Measurements from ENCODE around the gene SPDYE17.
"Not testable (repeated sequence)": the region's sequence is repeated elsewhere in the genome, so short reads cannot be mapped to it uniquely, and the experiment has no call there.

DNA sequence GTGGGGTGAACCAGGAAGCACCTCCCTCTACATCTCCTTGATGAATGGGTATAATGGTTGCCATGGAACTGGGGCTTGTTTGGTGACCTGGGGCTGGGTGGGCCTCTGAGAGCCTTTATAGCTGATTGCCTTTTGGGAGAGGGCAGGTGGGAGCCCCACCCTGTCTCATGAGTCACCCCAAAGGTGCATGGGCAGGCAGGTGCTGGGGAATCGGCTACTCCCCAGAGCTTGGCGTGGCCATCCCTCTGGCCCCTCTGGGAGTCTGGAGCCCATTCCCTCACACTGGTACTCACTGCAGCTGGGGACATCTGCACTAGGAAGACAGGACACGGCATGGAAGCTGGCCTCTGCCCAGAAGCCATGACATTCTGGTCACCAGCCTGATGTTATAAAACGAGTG, 30.4 kb upstream of the SPDYE17 start, which contains the start of gene SPDYE18:
- TF ChIP-seq, protein P1, sequence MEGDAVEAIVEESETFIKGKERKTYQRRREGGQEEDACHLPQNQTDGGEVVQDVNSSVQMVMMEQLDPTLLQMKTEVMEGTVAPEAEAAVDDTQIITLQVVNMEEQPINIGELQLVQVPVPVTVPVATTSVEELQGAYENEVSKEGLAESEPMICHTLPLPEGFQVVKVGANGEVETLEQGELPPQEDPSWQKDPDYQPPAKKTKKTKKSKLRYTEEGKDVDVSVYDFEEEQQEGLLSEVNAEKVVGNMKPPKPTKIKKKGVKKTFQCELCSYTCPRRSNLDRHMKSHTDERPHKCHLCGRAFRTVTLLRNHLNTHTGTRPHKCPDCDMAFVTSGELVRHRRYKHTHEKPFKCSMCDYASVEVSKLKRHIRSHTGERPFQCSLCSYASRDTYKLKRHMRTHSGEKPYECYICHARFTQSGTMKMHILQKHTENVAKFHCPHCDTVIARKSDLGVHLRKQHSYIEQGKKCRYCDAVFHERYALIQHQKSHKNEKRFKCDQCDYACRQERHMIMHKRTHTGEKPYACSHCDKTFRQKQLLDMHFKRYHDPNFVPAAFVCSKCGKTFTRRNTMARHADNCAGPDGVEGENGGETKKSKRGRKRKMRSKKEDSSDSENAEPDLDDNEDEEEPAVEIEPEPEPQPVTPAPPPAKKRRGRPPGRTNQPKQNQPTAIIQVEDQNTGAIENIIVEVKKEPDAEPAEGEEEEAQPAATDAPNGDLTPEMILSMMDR (IDR thresholded peaks at IDR 0.05 in 2 of 3, conservative IDR thresholded peaks at IDR 0.05 in 1 of 3; ENCODE audit: borderline replicate concordance in 1 of 3, insufficient read depth in 1 of 3, low read depth in 2 of 3, low read length in 2 of 3): not testable (repeated sequence)
- not testable (repeated sequence) for TF ChIP-seq POLR2A (IDR thresholded peaks at IDR 0.05; ENCODE audit: borderline replicate concordance, extremely low read depth, insufficient read depth, insufficient read length); JUND (IDR thresholded peaks at IDR 0.05); EGR1 (IDR thresholded peaks at IDR 0.05; ENCODE audit: low read depth); EZH2phosphoT487 (IDR thresholded peaks at IDR 0.05; ENCODE audit: borderline replicate concordance)
- TF ChIP-seq, protein P2, sequence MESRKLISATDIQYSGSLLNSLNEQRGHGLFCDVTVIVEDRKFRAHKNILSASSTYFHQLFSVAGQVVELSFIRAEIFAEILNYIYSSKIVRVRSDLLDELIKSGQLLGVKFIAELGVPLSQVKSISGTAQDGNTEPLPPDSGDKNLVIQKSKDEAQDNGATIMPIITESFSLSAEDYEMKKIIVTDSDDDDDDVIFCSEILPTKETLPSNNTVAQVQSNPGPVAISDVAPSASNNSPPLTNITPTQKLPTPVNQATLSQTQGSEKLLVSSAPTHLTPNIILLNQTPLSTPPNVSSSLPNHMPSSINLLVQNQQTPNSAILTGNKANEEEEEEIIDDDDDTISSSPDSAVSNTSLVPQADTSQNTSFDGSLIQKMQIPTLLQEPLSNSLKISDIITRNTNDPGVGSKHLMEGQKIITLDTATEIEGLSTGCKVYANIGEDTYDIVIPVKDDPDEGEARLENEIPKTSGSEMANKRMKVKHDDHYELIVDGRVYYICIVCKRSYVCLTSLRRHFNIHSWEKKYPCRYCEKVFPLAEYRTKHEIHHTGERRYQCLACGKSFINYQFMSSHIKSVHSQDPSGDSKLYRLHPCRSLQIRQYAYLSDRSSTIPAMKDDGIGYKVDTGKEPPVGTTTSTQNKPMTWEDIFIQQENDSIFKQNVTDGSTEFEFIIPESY (IDR thresholded peaks at IDR 0.05; ENCODE audit: extremely low read depth, insufficient replicate concordance, low read length): not testable (repeated sequence)
